Measurements from ENCODE around the gene XIRP2.

The XIRP2 gene

GRCh38 chr2:166926657-166927056, 38.4 kb downstream of the XIRP2 start:
- no peak for DNase-seq (ENCODE audit: low read depth in 2 of 2)

- no peak for DNase-seq (ENCODE audit: low read depth in 2 of 2)
Measured at GRCh38 chr2:166932032-166932431, 43.8 kb downstream of the XIRP2 start.

- no peak for DNase-seq (ENCODE audit: low read depth in 2 of 2)
Measured at GRCh38 chr2:166934817-166935216, 46.5 kb downstream of the XIRP2 start.

- no peak for DNase-seq (ENCODE audit: low read depth in 2 of 2)
Measured at GRCh38 chr2:166942377-166942776, 54.1 kb downstream of the XIRP2 start.

GRCh38 chr2:166944909-166945308, 56.6 kb downstream of the XIRP2 start:
- no peak for DNase-seq (ENCODE audit: low read depth in 2 of 2)

GRCh38 chr2:166957686-166958085, 69.4 kb downstream of the XIRP2 start:
- no peak for DNase-seq (ENCODE audit: low read depth in 2 of 2)

- no peak for DNase-seq (ENCODE audit: low read depth in 2 of 2)
Measured at GRCh38 chr2:166958986-166959481, 70.8 kb downstream of the XIRP2 start.

GRCh38 chr2:166959556-166959955, 71.3 kb downstream of the XIRP2 start:
- no peak for DNase-seq (ENCODE audit: low read depth in 2 of 2)

GRCh38 chr2:166960702-166961270, 72.5 kb downstream of the XIRP2 start:
- DNase-seq (ENCODE audit: low read depth in 2 of 2): no peak

- no peak for DNase-seq (ENCODE audit: low read depth in 2 of 2)
Measured at GRCh38 chr2:166961933-166962332, 73.7 kb downstream of the XIRP2 start.

- no peak for DNase-seq (ENCODE audit: low read depth in 2 of 2)
Measured at GRCh38 chr2:166969486-166969885, 81.2 kb downstream of the XIRP2 start.

- DNase-seq (ENCODE audit: low read depth in 2 of 2): no peak
Measured at GRCh38 chr2:166972002-166972401, 83.7 kb downstream of the XIRP2 start.

- no peak for DNase-seq (ENCODE audit: low read depth in 2 of 2)
Measured at GRCh38 chr2:166972418-166972817, 84.1 kb downstream of the XIRP2 start.

- no peak for DNase-seq (ENCODE audit: low read depth in 2 of 2)
Measured at GRCh38 chr2:166984188-166984587, 95.9 kb downstream of the XIRP2 start.

GRCh38 chr2:166984797-166985196, 96.5 kb downstream of the XIRP2 start:
- DNase-seq (ENCODE audit: low read depth in 2 of 2): no peak

- DNase-seq (ENCODE audit: low read depth in 2 of 2): no peak
Measured at GRCh38 chr2:166994588-166995336, 106.5 kb downstream of the XIRP2 start.

GRCh38 chr2:166996465-166996864, 108.2 kb downstream of the XIRP2 start:
- no peak for DNase-seq (ENCODE audit: low read depth in 2 of 2)

GRCh38 chr2:167001165-167001564, 112.9 kb downstream of the XIRP2 start:
- DNase-seq (ENCODE audit: low read depth in 2 of 2): no peak

GRCh38 chr2:167005096-167005495, 116.8 kb downstream of the XIRP2 start:
- DNase-seq (ENCODE audit: low read depth in 2 of 2): no peak

- no peak for DNase-seq (ENCODE audit: low read depth in 2 of 2)
Measured at GRCh38 chr2:167013227-167013626, 124.9 kb downstream of the XIRP2 start.

- DNase-seq (ENCODE audit: low read depth in 2 of 2): no peak
Measured at GRCh38 chr2:167015806-167016205, 127.5 kb downstream of the XIRP2 start.

GRCh38 chr2:167017021-167017420, 128.7 kb downstream of the XIRP2 start:
- DNase-seq (ENCODE audit: low read depth in 2 of 2): no peak

- no peak for DNase-seq (ENCODE audit: low read depth in 2 of 2)
Measured at GRCh38 chr2:167018590-167018989, 130.3 kb downstream of the XIRP2 start.
